Breast epithelium (tissue), 4 donors: ENCODE results near the gene BRINP3. TPM values are rescaled to one million over a fixed set of nuclear protein-coding genes. Genes with fewer than 3 reads are reported as not detected.
"Not testable (repeated sequence)": the region's sequence is repeated elsewhere in the genome, so short reads cannot be mapped to it uniquely, and the experiment has no call there.

Source experiments
- DNase-seq, 2 donors: peaks; one replicate each; pipeline ENCODE4 v3.0.0-alpha.2; 2019; ENCODE audit warnings: low spot score in 2 of 2
- H3K27ac ChIP-seq, 2 donors: fragments of 200-600 bp; sonication (generic) in 1 of 2; one replicate each; pipeline ENCODE4 v1.5.1; 2016 to 2019; ENCODE audit warnings: mild to moderate bottlenecking in 1 of 2
- H3K27me3 ChIP-seq, 2 donors: fragments of 200-600 bp; sonication (generic) in 1 of 2; one replicate each; pipeline versions ENCODE4 v1.5.1 to v1.6.0; 2017 to 2019; ENCODE audit warnings: control low read depth in 1 of 2, mild to moderate bottlenecking in 1 of 2
- H3K36me3 ChIP-seq: fragments of 200-600 bp; one replicate; pipeline ENCODE4 v1.5.1; 2019
- H3K4me1 ChIP-seq, 2 donors: fragments of 200-600 bp; sonication (generic); one replicate each; pipeline ENCODE4 v1.5.1; 2016 to 2019; ENCODE audit warnings: control low read depth in 1 of 2
- H3K4me3 ChIP-seq, 3 donors: fragments of 200-600 bp; sonication (generic); 1 replicate in 2 of 3; 2 replicates in 1 of 3; pipeline ENCODE4 v1.5.1; 2016 to 2019; ENCODE audit warnings: mild to moderate bottlenecking in 3 of 3, moderate library complexity in 2 of 3
- H3K9me3 ChIP-seq, 2 donors: fragments of 200-600 bp; sonication (generic) in 1 of 2; one replicate each; pipeline ENCODE4 v1.5.1; 2016 to 2019; ENCODE audit warnings: control low read depth in 1 of 2
- POLR2A ChIP-seq: fragments of 450-650 bp; IDR thresholded peaks from one replicate; pipeline ENCODE4 v1.6.1; 2016; ENCODE audit warnings: antibody characterized with exemption, mild to moderate bottlenecking, moderate library complexity
- POLR2AphosphoS5 ChIP-seq, 3 donors: sonication (generic); formaldehyde crosslinking; IDR thresholded peaks; one replicate each; pipeline ENCODE4 v1.6.1; 2017; ENCODE audit warnings: antibody characterized with exemption in 3 of 3
- intact Hi-C: fragments of 100-400 bp; cut with DNase I; formaldehyde crosslinking; loops from one replicate; pipeline ENCODE4 v1.15.1; 2023; ENCODE audit warnings: low total_unique reads
- total RNA-seq, 3 donors: library from RNA; depleted of rRNA; stranded (reverse); fragments of >200 nt; gene quantifications; one replicate each; pipeline ENCODE4 v1.1.0, GENCODE V29; 2016
- TF ChIP-seq, protein P1 (sequence below), 3 donors: fragments of 450-650 bp; IDR thresholded peaks; one replicate each; pipeline ENCODE4 v1.5.1; 2016 to 2017; ENCODE audit warnings: antibody characterized with exemption in 3 of 3, mild to moderate bottlenecking in 3 of 3, moderate library complexity in 3 of 3

The BRINP3 gene
- 1 to 10 TPM in 1 of 3 donors, under 1 TPM in 1, not detected in 1; 0.29 to 3.6 TPM for total RNA-seq

DNA sequence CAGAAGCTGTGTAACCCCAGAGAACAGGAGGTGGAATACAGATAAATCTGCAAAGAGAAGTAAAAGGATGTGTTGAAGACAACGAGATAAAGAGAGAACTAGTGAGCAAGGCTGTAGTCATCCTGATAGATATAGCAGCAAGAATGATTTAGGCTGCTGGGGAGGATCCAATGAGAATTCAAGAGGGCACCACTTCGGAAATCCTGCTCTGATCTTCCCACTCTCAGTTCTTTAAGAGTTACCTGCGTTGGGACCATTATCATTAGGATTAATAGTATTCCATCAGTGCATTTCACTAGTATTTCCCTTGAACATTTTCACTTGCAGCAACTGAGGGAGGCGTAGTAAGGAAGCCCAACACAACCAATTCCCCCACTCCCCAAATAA, at the start of gene BRINP3:
Gene BRINP3, minus strand, starts transcription at position 103 of the 387 bp plus-strand sequence.
- DNase-seq: no peak
- no peaks in the 10 kb centered on the region for H3K4me1 ChIP-seq
- no peak for TF ChIP-seq POLR2AphosphoS5 (IDR thresholded peaks at IDR 0.05)
- TF ChIP-seq POLR2A: no peak
- TF ChIP-seq, protein P1, sequence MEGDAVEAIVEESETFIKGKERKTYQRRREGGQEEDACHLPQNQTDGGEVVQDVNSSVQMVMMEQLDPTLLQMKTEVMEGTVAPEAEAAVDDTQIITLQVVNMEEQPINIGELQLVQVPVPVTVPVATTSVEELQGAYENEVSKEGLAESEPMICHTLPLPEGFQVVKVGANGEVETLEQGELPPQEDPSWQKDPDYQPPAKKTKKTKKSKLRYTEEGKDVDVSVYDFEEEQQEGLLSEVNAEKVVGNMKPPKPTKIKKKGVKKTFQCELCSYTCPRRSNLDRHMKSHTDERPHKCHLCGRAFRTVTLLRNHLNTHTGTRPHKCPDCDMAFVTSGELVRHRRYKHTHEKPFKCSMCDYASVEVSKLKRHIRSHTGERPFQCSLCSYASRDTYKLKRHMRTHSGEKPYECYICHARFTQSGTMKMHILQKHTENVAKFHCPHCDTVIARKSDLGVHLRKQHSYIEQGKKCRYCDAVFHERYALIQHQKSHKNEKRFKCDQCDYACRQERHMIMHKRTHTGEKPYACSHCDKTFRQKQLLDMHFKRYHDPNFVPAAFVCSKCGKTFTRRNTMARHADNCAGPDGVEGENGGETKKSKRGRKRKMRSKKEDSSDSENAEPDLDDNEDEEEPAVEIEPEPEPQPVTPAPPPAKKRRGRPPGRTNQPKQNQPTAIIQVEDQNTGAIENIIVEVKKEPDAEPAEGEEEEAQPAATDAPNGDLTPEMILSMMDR (IDR thresholded peaks at IDR 0.05): no peak
- no peaks in the 10 kb centered on the region for H3K36me3 ChIP-seq
- no peaks in the 10 kb centered on the region for H3K9me3 ChIP-seq
- H3K27me3 ChIP-seq: peaks cover 0 to 30% of the 10 kb centered on the region in 2 donors
- no peak within 1 kb of the TSS for H3K27ac ChIP-seq
- intact Hi-C loops: no loop called here
- peak within 1 kb of the TSS; percentile 6 to 62 (median 36) for H3K4me3 ChIP-seq

- H3K9me3 ChIP-seq: no peaks in the 10 kb centered on the region
- no peaks in the 10 kb centered on the region for H3K27me3 ChIP-seq
- intact Hi-C loops: no loop called here
- no peak overlapping the region for H3K27ac ChIP-seq
- TF ChIP-seq, protein P1 (IDR thresholded peaks at IDR 0.05): no peak
- no peak for TF ChIP-seq POLR2AphosphoS5 (IDR thresholded peaks at IDR 0.05)
- TF ChIP-seq POLR2A: no peak
- H3K36me3 ChIP-seq: no peaks in the 10 kb centered on the region
- DNase-seq: no peak
- H3K4me3 ChIP-seq: no peak overlapping the region
- H3K4me1 ChIP-seq: no peaks in the 10 kb centered on the region
These were observed 33.9 kb upstream of the BRINP3 start for GRCh38 chr1:190511554-190511953.

- Histone ChIP-seq H3K4me1 (no peaks in the 10 kb centered on the region), H3K36me3 (no peaks in the 10 kb centered on the region), H3K27ac (no peak overlapping the region), H3K27me3 (no peaks in the 10 kb centered on the region), H3K9me3 (no peaks in the 10 kb centered on the region), H3K4me3 (no peak overlapping the region)
- intact Hi-C loops: no loop called here
- DNase-seq: no peak
- no peak for TF ChIP-seq POLR2AphosphoS5 (IDR thresholded peaks at IDR 0.05)
- no peak for TF ChIP-seq POLR2A
- TF ChIP-seq, protein P1 (IDR thresholded peaks at IDR 0.05): no peak
These were observed 29.7 kb upstream of the BRINP3 start for GRCh38 chr1:190507357-190507756.

DNA sequence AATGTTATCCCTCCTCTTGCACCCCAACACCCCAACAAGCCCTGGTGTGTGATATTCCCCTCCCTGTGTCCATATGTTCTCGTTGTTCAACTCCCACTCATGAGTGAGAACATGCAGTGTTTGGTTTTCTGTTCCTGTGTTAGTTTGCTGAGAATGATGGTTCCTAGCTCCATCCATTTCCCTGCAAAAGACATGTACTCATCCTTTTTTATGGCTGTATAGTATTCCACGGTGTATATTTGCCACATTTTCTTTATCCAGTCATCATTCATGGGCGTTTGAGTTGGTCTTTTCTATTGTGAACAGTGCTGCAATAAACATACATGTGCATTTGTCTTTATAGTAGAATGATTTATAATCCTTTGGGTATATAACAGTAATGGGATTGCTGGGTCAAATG, 26.9 kb upstream of the BRINP3 start:
- DNase-seq, H3K4me1 ChIP-seq, H3K27me3 ChIP-seq, intact Hi-C loops, H3K9me3 ChIP-seq, H3K36me3 ChIP-seq, H3K4me3 ChIP-seq, H3K27ac ChIP-seq: not testable (repeated sequence)

DNA sequence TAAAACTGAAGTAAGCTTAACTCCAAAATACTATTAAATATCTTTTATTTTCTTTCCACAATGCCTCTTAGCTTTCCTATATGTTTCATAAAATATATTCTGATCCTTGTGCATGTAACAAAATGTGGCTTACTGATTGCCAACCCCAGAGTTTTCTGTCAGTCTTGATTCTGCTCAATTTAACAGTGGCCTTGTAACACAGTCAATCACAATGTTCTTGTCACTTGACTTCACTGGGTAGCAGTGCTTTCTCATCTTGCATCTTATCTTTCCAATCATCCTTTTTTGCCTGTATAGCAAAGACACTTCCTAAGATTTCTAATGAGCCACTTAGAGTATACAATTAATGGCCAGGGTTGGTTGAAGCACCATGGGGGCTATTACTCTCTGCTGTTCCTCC, 19.9 kb upstream of the BRINP3 start:
- DNase-seq: no peak
- Histone ChIP-seq H3K27ac (no peak overlapping the region), H3K27me3 (no peaks in the 10 kb centered on the region), H3K4me1 (no peaks in the 10 kb centered on the region), H3K9me3 (no peaks in the 10 kb centered on the region), H3K4me3 (no peak overlapping the region), H3K36me3 (no peaks in the 10 kb centered on the region)
- intact Hi-C loops: loop anchor here (10.0 kb wide), 1 partner anchor 667 kb away; no protein-coding TSS in a partner anchor
- TF ChIP-seq POLR2A: no peak
- no peak for TF ChIP-seq POLR2AphosphoS5 (IDR thresholded peaks at IDR 0.05)
- TF ChIP-seq, protein P1 (IDR thresholded peaks at IDR 0.05): no peak

DNA sequence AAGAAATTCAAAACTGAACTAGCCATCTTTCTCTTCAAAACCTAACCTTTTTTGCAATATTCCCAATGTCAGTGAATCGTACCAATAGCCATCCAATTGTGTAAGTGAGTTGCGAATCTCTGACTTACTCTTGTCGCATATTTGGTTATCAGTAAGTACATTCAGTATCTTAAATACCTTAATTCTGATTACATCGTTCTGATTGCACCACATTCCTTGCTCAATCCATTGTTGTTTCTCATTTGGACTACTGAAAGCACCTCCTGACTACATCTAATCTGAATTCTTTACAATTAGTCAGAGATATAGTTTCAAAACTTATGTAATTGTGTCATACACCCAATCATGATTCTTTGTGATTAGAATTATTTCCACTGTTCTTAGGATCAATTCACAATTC, 16.8 kb upstream of the BRINP3 start:
- intact Hi-C loops: loop anchor here (10.0 kb wide), 1 partner anchor 670 kb away; no protein-coding TSS in a partner anchor
- no peaks in the 10 kb centered on the region for H3K27me3 ChIP-seq

More for the DNA sequence above, 16.8 kb upstream of the BRINP3 start:
- H3K4me1 ChIP-seq: no peaks in the 10 kb centered on the region
- H3K4me3 ChIP-seq: no peak overlapping the region
- H3K27ac ChIP-seq: no peak overlapping the region
- no peak for DNase-seq
- TF ChIP-seq, protein P1 (IDR thresholded peaks at IDR 0.05): no peak
- TF ChIP-seq POLR2AphosphoS5 (IDR thresholded peaks at IDR 0.05): no peak
- TF ChIP-seq POLR2A: no peak
- H3K9me3 ChIP-seq: no peaks in the 10 kb centered on the region
- no peaks in the 10 kb centered on the region for H3K36me3 ChIP-seq
